GM21717 (cell line): ENCODE measurements around the gene ATXN1.
"Not testable (repeated sequence)": the region's sequence is repeated elsewhere in the genome, so short reads cannot be mapped to it uniquely, and the experiment has no call there.

Source experiments
- ATAC-seq: cut with Tn5 transposase; IDR thresholded peaks from one replicate; pipeline ENCODE4 v1.9.1; 2021; ENCODE audit warnings: mild to moderate bottlenecking, moderate library complexity; ENCODE audit not compliant: unreplicated experiment

Gene ATXN1

DNA sequence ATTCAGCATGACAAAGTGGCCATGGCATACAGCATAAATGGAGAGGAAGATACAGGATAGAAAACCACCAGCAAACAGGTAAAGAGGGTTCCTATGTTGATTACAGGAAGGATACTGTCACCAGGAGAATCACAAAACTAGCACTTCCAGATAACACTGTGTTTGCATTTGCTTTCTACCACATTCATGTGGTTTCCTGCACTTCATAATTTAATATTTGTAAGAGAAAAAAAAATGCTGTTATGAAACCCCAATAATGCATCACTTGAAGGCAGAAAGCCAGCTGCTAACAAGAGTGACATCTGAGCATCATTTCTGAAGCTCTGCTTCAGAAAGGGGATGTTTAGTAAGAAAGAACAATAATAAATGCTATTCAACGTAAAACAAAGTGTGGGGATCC, 106.6 kb downstream of the ATXN1 start:
- no peak for ATAC-seq

DNA sequence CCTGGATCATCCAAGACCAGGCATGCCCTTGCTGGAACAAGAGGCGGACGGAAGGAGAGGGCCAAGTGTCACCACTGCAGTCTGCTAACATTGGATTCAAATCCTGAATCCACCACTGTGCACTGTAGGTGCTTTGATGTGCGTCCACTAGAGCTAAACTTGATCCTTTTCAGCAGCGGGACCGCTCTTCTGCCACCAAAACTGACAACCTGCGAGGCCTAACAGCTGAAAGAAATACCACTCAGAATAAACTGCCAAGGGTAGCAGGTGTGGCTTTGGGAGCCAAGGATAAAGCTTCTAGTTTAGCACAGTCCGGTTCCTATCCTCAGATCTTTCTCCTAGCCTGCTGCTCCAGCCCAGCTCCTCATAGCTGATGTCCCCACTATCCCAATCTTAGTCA, 108.0 kb downstream of the ATXN1 start:
- ATAC-seq: no peak

DNA sequence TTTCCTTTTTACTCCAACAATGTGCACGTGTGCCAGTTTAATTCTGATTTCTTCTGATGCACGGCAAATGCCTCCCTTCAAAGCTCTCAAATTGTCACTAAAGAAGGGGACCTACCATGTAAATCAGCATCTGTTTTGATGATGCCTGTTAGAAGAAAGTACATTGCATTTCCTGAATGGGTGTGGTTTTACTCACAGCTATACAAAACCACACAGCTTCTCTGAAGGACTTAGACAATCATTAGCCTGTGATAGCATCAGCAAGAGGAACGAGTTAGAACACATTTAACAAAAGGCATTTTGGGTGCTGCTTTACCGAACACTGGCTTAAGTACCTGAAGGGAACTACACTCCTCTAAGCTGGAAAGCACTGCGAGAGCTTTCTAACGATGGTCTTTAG, 109.4 kb downstream of the ATXN1 start:
- peak; percentile 53 for ATAC-seq

DNA sequence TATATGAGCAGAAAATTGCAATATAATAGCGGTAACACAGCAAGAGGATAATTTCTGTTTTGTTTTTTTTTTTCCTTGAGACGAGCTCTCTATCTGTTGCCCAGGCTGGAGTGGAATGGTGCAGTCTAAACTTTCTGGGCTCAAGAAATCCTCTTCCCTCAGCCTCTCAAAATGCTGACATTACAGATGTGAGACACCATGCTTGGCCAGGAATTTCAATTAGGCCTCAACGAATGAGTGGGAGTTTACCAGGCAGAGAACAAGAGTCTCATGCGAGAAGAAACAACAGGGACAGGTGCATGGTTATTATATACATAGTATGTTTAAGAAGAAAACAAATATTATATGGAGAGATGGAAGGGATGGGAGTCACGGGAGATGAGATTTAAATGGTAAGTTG, 111.4 kb downstream of the ATXN1 start:
- no peak for ATAC-seq

- ATAC-seq: no peak
Measured at GRCh38 chr6:16649241-16649640, 112.0 kb downstream of the ATXN1 start.

DNA sequence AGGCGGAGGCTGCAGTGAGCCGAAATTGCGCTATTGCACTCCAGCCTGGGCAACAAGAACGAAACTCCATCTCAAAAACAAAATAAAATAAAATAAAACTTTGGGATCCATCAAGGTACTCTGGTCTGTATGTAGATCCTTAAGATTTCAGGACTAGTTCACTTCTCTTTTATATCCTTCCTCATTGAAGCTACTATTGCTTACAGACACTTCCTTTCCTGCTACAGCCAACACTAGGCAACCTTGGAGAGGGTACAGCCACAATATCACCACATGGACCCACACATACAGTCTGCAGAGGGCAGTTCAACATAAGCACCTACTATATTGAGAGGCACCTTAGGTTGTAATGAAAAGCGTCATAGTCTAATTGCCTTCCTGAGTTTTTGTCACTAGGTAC, 113.3 kb downstream of the ATXN1 start:
- no peak for ATAC-seq

- no peak for ATAC-seq
Measured at GRCh38 chr6:16647422-16647821, 113.8 kb downstream of the ATXN1 start.

- ATAC-seq: no peak
Measured at GRCh38 chr6:16644540-16645250, 116.6 kb downstream of the ATXN1 start.

- no peak for ATAC-seq
Measured at GRCh38 chr6:16639684-16640480, 121.4 kb downstream of the ATXN1 start.

GRCh38 chr6:16637635-16638034, 123.6 kb downstream of the ATXN1 start:
- no peak for ATAC-seq

DNA sequence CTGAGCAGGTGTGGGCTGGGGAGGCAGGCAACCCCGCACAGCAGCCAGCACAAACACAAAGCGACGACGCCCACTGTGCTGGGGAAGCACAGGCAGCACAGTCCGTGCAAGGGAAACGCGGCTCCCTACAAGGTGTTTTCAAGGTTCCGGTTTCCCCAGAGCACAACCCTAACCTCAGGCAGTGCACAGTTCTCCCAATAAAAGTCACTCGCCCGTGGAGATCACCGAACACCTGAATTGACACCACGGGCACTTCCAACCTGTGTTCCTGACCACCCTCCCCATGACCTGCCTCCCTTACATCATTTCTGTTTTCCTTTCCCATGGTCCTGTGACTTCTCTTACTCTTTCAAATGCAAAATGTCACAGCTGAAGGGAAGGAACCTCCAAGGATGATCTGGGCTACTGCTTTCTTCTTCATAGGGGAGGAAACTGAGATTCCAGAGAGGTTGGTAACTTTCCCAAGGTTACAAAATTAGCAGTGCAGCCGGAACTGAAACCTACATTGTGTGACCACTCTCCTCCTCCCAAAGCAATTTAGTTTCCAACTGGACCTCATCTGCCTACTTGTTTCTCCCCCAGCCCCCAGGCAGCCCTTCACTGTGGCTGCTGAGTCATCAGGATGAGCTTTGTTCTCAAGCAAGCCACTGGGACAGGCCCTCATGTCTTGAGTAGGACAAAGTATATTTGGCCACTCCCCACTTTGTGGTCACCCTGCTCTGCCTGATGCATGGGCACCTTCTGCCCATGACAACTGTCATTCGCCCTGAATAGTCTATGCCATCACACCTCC, 125.3 kb downstream of the ATXN1 start:
- ATAC-seq: peak; percentile 40

- ATAC-seq: no peak
Measured at GRCh38 chr6:16635291-16635809, 125.9 kb downstream of the ATXN1 start.

DNA sequence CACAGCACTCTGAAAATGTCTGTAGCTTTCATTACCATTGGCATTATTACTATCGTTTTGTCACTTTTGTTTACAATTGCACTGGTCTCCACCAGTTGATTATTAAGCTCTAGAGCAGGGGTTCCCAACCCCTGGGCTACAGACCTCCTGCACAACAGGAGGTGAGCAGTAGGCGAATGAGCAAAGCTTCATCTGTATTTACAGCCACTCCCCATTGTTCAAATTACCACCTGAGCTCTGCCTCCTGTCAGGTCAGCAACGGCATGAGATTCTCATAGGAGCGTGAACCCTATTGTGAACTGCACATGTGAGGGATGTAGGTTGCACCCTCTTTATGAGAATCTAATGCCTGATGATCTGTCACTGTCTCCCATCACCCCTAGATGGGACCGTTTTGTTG, 126.4 kb downstream of the ATXN1 start:
- no peak for ATAC-seq

DNA sequence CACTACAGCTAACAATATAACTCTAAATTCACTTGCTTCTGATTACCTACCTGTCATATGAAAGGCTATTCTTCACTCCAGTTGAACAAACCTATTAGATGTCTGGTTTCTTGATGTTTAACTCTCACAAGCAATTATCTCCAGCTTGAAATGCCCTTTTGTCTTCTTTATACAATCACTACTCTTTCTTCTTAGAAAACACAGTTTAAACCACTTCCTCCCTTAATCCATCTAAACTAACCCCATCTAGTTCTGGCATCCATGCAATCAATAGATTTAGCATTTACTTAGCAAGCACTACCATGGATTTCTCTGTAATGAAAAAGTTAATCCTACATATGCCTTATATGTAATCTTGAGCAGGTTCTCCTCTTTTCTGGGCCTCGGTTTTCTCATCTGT, 127.3 kb downstream of the ATXN1 start:
- ATAC-seq: no peak

- no peak for ATAC-seq
Measured at GRCh38 chr6:16633465-16633864, 127.8 kb downstream of the ATXN1 start.

- ATAC-seq: no peak
Measured at GRCh38 chr6:16632101-16632500, 129.2 kb downstream of the ATXN1 start.

- ATAC-seq: no peak
Measured at GRCh38 chr6:16630026-16630643, 131.1 kb downstream of the ATXN1 start.

DNA sequence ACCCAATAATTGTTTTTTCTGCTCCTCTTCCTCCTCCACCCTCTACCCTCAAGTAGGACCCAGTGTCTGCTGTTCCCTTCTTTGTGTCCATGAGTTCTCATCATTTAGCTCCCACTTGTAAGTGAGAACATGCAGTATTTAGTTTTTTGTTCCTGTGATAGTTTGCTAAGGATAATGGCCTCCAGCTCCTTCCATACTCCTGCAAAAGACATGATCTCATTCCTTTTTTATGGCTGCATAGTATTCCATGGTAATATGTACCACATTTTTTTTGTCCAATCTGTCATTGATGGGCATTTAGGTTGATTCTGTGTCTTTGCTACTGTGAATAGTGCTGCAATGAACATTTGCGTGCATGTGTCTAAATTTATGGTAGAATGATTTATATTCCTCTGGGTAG, 132.7 kb downstream of the ATXN1 start:
- not testable (repeated sequence) for ATAC-seq

- ATAC-seq: no peak
Measured at GRCh38 chr6:16626650-16627049, 134.6 kb downstream of the ATXN1 start.

DNA sequence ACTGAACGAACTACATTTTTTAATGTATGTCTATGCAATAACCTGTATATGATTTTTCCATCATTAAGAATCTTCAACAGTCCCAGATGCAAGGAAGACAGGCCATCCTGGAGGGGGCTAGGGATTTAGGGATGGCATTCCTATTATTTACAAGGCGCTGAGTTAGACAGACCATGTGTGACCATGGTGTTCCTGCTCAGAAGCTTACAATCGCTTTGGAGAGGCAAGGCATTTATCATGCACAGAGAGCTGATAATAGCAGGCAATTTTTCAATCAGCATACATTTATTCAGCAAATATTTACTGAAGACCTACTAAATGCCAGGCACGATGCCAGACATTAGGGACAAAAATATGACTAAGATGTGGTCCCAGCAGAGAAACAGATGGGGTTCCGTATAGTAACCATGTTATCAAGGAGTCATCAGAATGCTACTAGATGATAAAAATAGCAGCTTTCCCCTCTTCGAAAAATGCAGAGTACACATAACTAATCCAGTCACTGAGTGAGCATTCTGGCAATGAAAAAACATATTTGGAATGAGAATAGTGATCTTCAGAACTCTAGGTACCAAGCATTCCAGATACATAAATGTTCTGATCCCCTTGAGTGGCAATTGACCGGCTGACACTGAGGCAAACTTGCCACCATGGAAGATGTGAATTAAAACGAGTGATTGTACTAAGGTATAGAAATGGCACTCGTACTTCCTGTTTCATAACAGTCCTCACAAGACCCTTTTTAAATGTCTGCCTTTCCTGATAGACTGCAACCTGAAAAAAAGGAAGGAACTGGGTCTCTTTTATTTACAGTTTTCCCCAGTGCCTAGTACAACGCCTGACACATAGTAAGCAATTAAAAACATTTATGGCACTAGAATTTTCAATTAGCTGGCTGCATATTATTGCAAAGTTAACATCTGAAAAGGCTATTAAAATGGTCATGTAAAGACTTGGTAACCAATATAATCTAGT, 135.7 kb downstream of the ATXN1 start:
- no peak for ATAC-seq
